GM12878 (cell line): ENCODE results near the gene PPP6R2.

ENCODE experiments used
- CBX5 ChIP-seq: sonication (generic); IDR thresholded peaks from 2 replicates; pipeline ENCODE4 v1.6.1; 2016; ENCODE audit warnings: low read depth, moderate library complexity, mild to moderate bottlenecking, inconsistent platforms
- EGR1 ChIP-seq, 2 experiments: IDR thresholded peaks; 1 replicate in 1 of 2; 2 replicates in 1 of 2; pipeline ENCODE4 v1.6.1; 2011 to 2012; ENCODE audit warnings: low read depth in 2 of 2, low read length in 2 of 2, borderline replicate concordance in 1 of 2, mild to moderate bottlenecking in 1 of 2, moderate library complexity in 1 of 2
- ELK1 ChIP-seq: IDR thresholded peaks from 2 replicates; pipeline ENCODE4 v1.6.1; 2012; ENCODE audit warnings: low read depth, low read length, improper control_type of control experiment
- EP300 ChIP-seq, 2 experiments: fragments of 150-350 bp in 1 of 2; IDR thresholded peaks; 2 replicates each; pipeline ENCODE4 v1.6.1; 2011 to 2012; ENCODE audit warnings: low read depth in 2 of 2, low read length in 2 of 2, borderline replicate concordance in 1 of 2, improper control_type of control experiment in 1 of 2, inconsistent platforms in 1 of 2; ENCODE audit not compliant: control insufficient read depth in 1 of 2
- EZH2 ChIP-seq: IDR thresholded peaks from 2 replicates; pipeline ENCODE4 v1.6.1; 2012; ENCODE audit warnings: low read depth, mild to moderate bottlenecking, control low read depth, inconsistent platforms, low read length, borderline replicate concordance; ENCODE audit not compliant: control insufficient read depth
- HDAC6 ChIP-seq: fragments of 200-600 bp; sonication (generic); IDR thresholded peaks from one replicate; pipeline ENCODE4 v1.8.0; 2017; ENCODE audit warnings: antibody characterized with exemption; ENCODE audit not compliant: unreplicated experiment
- MEF2A ChIP-seq: IDR thresholded peaks from 2 replicates; pipeline ENCODE4 v1.6.1; 2011; ENCODE audit warnings: low read depth, mild to moderate bottlenecking, low read length, moderate library complexity; ENCODE audit not compliant: insufficient read depth
- POLR2A ChIP-seq: IDR thresholded peaks from 2 replicates; pipeline ENCODE4 v1.6.1; 2011; ENCODE audit warnings: low read depth, mild to moderate bottlenecking, low read length
- SRF ChIP-seq, 2 experiments: IDR thresholded peaks; 2 replicates each; pipeline ENCODE4 v1.6.1; 2011; ENCODE audit warnings: low read depth in 2 of 2, low read length in 2 of 2, mild to moderate bottlenecking in 1 of 2, moderate library complexity in 1 of 2
- TBL1XR1 ChIP-seq: IDR thresholded peaks from 2 replicates; pipeline ENCODE4 v1.6.1; 2012; ENCODE audit warnings: low read depth, low read length, improper control_type of control experiment
- YY1 ChIP-seq: IDR thresholded peaks from 2 replicates; pipeline ENCODE4 v1.6.1; 2011; ENCODE audit warnings: low read depth, mild to moderate bottlenecking, low read length
- TF ChIP-seq, protein P1 (sequence below): fragments of 450-650 bp; formaldehyde crosslinking; IDR thresholded peaks from 2 replicates; pipeline ENCODE4 v1.5.0; 2022; ENCODE audit warnings: mild to moderate bottlenecking, missing genetic modification characterization
- TF ChIP-seq, protein P2 (sequence below), 3 experiments: IDR thresholded peaks in 2 of 3; conservative IDR thresholded peaks in 1 of 3; 2 replicates each; pipeline ENCODE4 v1.5.1; 2011; ENCODE audit warnings: low read depth in 3 of 3, low read length in 3 of 3, mild to moderate bottlenecking in 3 of 3, control low read depth in 2 of 3, moderate library complexity in 2 of 3, inconsistent platforms in 1 of 3, mixed read lengths in 1 of 3; ENCODE audit not compliant: control insufficient read depth in 2 of 3, insufficient read depth in 1 of 3; ENCODE audit errors: extremely low read depth in 1 of 3

DNA sequence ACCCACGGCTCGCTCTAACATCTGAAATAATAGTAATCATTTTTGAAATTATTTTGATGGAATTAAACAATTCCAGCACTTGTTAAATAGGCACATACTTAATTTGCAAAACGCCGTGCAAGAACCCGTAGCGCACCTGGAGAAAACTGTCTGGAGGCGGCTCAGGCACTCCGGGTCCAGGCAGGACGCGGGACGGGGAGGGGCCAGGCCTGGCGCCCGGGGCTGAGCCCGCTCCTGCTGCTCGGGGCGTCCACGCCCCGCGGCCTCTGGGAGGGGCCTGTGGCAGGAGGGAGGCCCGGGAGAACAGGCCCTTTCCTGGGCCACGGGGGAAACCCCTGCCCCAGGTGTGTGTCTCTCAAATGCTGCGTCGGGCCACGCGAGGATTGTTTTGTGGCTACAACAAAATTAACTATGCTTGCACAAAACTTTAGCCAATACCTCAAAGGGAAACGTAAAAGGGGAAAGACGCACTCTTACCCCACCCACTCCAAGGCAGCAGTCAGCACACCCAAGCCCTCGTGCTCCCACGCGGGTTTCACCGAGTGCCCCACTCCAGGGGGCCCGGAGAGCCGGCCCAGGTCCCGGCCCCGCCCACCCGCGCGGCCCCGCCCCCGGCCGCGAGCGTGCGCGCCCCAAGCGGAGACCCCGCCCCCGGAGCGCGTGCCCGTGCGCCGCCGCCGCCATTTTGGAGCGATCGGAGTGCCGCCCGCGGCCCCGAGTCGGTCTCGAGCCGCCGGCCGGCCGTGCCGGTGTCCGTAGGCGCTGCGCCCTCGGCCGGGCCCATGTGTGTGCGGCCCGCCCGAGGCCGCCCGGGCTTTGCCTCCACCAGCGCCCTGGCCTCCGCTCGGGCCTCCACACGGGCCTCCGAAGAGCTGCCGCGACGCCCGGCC lies at the start of gene PPP6R2:
- TF ChIP-seq, protein P1, sequence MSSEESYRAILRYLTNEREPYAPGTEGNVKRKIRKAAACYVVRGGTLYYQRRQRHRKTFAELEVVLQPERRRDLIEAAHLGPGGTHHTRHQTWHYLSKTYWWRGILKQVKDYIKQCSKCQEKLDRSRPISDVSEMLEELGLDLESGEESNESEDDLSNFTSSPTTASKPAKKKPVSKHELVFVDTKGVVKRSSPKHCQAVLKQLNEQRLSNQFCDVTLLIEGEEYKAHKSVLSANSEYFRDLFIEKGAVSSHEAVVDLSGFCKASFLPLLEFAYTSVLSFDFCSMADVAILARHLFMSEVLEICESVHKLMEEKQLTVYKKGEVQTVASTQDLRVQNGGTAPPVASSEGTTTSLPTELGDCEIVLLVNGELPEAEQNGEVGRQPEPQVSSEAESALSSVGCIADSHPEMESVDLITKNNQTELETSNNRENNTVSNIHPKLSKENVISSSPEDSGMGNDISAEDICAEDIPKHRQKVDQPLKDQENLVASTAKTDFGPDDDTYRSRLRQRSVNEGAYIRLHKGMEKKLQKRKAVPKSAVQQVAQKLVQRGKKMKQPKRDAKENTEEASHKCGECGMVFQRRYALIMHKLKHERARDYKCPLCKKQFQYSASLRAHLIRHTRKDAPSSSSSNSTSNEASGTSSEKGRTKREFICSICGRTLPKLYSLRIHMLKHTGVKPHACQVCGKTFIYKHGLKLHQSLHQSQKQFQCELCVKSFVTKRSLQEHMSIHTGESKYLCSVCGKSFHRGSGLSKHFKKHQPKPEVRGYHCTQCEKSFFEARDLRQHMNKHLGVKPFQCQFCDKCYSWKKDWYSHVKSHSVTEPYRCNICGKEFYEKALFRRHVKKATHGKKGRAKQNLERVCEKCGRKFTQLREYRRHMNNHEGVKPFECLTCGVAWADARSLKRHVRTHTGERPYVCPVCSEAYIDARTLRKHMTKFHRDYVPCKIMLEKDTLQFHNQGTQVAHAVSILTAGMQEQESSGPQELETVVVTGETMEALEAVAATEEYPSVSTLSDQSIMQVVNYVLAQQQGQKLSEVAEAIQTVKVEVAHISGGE (CRISPR knock-in tag) = no peak
- TF ChIP-seq, protein P2, sequence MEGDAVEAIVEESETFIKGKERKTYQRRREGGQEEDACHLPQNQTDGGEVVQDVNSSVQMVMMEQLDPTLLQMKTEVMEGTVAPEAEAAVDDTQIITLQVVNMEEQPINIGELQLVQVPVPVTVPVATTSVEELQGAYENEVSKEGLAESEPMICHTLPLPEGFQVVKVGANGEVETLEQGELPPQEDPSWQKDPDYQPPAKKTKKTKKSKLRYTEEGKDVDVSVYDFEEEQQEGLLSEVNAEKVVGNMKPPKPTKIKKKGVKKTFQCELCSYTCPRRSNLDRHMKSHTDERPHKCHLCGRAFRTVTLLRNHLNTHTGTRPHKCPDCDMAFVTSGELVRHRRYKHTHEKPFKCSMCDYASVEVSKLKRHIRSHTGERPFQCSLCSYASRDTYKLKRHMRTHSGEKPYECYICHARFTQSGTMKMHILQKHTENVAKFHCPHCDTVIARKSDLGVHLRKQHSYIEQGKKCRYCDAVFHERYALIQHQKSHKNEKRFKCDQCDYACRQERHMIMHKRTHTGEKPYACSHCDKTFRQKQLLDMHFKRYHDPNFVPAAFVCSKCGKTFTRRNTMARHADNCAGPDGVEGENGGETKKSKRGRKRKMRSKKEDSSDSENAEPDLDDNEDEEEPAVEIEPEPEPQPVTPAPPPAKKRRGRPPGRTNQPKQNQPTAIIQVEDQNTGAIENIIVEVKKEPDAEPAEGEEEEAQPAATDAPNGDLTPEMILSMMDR (IDR thresholded peaks at IDR 0.05 in 2 of 3, conservative IDR thresholded peaks at IDR 0.05 in 1 of 3; ENCODE audit: control insufficient read depth in 2 of 3, extremely low read depth in 1 of 3, insufficient read depth in 1 of 3, low read depth in 3 of 3, low read length in 3 of 3) = no peak
- no peak for TF ChIP-seq EZH2
- TF ChIP-seq TBL1XR1 = no peak
- no peak for TF ChIP-seq HDAC6
- TF ChIP-seq ELK1 = no peak
- peak; percentile 96 for TF ChIP-seq YY1
- TF ChIP-seq CBX5 = no peak
- peak in 1 of 2 experiments; percentile 61; a peak in 1 of 3 replicates for TF ChIP-seq EGR1 (IDR thresholded peaks at IDR 0.05; ENCODE audit: borderline replicate concordance in 1 of 2, low read depth in 2 of 2, low read length in 2 of 2)
- no peak for TF ChIP-seq MEF2A
- no peak for TF ChIP-seq EP300 (IDR thresholded peaks at IDR 0.05; ENCODE audit: borderline replicate concordance in 1 of 2, control insufficient read depth in 1 of 2, low read depth in 2 of 2, low read length in 2 of 2)
- peak; percentile 74 for TF ChIP-seq POLR2A
- TF ChIP-seq SRF (IDR thresholded peaks at IDR 0.05; ENCODE audit: low read depth in 2 of 2, low read length in 2 of 2) = no peak
